ENCODE measurements around the gene ZBTB25.

DNA sequence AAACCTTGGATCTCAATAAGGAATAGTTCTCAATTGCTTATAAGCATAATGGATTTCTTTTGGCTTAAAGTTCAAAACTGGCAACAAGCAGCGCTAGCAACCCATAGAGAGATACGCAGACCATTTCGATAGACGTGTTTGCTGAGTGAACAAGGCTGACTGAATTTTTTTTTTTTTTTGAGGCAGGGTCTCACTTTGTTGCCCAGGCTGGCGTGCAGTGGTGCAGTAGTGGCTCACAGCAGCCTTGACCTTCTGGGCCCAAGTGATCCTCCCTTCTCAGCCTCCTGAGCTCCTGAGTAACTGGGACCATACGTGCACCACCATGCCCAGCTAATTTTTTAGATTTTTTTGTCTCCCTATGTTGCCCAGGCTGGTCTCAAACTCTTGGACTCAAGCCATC, 39.8 kb downstream of the ZBTB25 start:
- no peak for TF ChIP-seq EZH2 (IDR thresholded peaks at IDR 0.05; ENCODE audit: low read length, missing control alignments)
- TF ChIP-seq, protein P1, sequence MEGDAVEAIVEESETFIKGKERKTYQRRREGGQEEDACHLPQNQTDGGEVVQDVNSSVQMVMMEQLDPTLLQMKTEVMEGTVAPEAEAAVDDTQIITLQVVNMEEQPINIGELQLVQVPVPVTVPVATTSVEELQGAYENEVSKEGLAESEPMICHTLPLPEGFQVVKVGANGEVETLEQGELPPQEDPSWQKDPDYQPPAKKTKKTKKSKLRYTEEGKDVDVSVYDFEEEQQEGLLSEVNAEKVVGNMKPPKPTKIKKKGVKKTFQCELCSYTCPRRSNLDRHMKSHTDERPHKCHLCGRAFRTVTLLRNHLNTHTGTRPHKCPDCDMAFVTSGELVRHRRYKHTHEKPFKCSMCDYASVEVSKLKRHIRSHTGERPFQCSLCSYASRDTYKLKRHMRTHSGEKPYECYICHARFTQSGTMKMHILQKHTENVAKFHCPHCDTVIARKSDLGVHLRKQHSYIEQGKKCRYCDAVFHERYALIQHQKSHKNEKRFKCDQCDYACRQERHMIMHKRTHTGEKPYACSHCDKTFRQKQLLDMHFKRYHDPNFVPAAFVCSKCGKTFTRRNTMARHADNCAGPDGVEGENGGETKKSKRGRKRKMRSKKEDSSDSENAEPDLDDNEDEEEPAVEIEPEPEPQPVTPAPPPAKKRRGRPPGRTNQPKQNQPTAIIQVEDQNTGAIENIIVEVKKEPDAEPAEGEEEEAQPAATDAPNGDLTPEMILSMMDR (conservative IDR thresholded peaks at IDR 0.05 in 1 of 2, IDR thresholded peaks at IDR 0.05 in 1 of 2; ENCODE audit: low read depth in 1 of 2, low read length in 2 of 2): no peak
